CD1c-positive myeloid dendritic cell (primary cell): Measurements from ENCODE around the gene MIF.
"Not testable (repeated sequence)": the region's sequence is repeated elsewhere in the genome, so short reads cannot be mapped to it uniquely, and the experiment has no call there.

Experiments
- DNase-seq: peaks from one replicate; pipeline ENCODE4 v3.0.0-alpha.2; 2016; ENCODE audit errors: extremely low spot score

MIF gene

DNA sequence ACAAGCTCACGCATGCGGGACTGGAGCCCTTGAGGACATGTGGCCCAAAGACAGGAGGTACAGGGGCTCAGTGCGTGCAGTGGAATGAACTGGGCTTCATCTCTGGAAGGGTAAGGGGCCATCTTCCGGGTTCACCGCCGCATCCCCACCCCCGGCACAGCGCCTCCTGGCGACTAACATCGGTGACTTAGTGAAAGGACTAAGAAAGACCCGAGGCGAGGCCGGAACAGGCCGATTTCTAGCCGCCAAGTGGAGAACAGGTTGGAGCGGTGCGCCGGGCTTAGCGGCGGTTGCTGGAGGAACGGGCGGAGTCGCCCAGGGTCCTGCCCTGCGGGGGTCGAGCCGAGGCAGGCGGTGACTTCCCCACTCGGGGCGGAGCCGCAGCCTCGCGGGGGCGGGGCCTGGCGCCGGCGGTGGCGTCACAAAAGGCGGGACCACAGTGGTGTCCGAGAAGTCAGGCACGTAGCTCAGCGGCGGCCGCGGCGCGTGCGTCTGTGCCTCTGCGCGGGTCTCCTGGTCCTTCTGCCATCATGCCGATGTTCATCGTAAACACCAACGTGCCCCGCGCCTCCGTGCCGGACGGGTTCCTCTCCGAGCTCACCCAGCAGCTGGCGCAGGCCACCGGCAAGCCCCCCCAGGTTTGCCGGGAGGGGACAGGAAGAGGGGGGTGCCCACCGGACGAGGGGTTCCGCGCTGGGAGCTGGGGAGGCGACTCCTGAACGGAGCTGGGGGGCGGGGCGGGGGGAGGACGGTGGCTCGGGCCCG is at the start of gene MIF:
TSS of gene MIF (plus strand) at position 439 of the 765 bp plus-strand sequence. CDS start at position 531, 92 bp downstream.
- peak; percentile 98 for DNase-seq

DNA sequence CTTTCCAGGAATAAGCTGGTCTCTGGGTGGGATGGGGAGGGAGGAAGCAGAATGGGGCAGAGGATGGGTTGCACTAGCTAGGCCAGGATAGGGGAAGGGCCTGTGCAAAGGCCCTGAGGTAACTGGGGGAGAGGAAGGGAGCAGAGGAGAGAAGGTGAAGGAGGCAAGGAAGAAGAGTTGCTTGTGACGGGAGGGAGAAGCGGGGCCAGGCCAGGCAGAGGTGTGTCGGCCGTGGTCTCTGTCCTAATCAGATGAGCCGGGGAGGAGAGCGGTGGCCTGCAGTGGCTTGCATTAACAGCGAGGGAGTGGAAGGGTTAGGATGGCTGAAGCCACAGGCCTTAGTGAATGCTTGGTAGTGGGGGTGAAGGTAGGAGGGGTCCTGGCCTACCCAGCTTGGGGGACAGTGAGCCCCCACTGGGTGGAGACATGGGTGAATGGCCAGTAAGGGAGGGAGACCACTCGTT is 49.4 kb upstream of the MIF start:
- DNase-seq, result no peak

DNA sequence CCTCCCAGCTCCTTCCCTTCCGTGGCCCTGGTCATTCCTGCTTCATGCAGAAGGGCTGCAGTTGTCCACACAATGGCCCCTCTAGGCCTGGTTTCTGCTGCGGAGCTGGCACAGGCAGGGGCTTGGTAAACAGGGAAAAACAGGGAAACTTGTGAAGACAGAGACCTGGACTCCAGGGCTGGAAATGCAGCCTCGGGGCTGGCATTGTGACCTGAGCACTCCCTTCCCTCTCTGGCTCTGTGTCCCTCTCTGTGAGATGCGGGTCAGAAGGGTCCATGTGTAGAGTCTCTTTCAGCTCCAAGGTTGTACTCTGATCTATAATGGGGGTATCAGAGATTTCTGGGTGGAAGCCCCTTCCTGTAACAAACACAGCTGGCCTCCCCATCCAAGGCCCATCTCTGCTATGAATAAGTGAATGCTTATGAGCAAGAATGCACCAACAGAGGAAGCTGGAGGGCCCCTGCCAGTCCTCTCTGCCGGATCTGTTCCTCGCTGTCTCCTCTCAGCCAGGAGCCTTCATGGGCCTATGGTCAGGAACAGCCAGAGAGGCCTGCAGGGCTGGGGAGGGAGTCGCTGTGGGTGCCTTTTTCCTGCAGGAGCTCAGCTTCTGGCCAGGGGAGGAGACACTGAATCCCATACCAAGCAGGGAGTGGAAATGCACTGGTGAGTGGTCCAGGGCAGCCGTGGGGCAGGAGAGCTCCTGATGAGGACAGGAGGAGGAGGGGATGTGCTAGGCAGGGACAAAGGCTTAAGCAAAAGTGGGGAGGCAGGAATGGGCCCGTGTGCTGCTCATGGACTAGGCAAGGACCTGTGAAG is 48.7 kb upstream of the MIF start:
- no peak for DNase-seq

DNA sequence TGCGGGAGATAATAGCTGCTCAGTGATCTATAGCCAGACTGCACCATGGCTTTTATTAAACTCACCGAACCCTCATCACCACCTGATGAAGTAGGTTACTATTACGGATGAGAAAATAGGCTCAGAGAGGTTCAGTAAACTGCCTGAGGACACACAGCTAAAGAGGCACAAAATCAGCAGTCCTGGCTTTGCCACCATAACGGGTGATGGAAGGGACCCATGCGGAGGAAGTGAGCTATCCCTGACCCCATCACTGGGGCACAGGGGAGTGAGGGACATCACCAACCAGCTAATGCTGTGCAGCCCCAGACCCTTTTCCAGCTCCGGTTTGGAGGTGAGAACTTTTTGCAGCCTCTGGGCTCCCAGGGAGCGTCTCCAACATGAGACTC is 48.1 kb upstream of the MIF start:
- no peak for DNase-seq

DNA sequence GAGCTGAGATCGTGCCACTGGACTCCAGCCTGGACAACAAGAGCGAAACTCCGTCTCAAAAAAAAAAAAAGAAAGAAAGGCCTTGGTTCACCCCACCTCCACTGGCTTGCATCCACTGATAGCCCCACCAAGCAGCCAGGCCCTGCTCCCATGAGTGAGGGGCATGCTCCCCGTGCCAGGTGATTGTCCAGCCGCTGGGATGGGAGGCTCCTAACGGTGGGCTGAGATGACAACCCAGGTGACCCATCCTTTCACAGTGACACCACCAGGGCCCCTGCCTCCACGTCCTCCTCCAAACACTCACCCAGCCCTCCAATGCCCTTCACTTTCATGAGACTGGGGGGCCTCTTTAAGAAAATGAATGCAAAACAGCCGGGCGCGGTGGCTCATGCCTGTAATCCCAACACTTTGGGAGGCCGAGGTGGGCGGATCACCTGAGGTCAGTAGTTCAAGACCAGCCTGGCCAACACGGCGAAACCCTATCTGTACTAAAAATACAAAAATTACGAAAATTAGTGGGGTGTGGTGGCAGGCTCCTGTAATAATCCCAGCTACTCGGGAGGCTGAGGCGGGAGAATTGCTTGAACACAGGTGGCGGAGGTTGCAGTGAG is 46.8 kb upstream of the MIF start:
- no peak for DNase-seq

DNA sequence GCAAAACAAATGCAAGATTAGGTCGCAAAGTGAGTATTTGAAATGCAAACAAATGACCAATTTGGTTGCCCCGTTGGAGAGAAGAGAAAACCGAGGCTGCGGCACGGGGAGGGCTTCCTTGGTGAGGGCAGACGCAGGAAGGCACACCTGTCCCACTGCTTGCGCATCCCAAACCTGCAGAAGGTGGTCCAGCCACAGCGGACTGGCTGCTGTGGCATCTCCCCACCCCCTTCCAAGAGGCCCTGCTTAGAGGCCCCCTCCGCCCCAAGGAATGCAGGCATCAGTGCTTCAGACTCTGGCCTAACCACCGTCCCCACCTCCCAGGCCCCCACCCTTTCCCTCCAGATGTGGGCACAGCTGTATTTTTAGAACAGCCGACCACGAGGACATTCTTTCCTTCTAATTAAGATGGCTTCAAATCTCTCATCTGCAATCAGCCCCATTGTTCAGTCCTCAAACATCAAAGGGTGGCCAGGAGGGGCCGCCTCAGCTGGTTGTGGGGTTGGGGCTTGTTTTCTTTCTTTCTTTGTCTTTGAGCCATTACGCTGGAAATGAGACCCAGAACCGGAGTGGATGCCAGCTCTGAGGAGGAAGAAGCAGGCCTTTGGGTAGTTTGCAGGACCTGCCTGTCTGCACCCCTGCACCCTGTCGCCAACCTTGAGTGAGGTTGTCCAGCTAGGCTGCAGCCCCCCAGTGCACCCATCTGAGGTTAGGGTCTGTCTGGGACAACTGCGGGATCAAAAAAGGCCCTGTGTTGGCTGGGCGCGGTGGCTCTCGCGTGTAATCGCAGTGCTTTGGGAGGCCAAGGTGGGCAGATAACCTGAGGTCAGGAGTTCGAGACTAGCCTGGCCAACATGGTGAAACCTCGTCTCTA is 46.0 kb upstream of the MIF start:
- DNase-seq, result no peak

DNA sequence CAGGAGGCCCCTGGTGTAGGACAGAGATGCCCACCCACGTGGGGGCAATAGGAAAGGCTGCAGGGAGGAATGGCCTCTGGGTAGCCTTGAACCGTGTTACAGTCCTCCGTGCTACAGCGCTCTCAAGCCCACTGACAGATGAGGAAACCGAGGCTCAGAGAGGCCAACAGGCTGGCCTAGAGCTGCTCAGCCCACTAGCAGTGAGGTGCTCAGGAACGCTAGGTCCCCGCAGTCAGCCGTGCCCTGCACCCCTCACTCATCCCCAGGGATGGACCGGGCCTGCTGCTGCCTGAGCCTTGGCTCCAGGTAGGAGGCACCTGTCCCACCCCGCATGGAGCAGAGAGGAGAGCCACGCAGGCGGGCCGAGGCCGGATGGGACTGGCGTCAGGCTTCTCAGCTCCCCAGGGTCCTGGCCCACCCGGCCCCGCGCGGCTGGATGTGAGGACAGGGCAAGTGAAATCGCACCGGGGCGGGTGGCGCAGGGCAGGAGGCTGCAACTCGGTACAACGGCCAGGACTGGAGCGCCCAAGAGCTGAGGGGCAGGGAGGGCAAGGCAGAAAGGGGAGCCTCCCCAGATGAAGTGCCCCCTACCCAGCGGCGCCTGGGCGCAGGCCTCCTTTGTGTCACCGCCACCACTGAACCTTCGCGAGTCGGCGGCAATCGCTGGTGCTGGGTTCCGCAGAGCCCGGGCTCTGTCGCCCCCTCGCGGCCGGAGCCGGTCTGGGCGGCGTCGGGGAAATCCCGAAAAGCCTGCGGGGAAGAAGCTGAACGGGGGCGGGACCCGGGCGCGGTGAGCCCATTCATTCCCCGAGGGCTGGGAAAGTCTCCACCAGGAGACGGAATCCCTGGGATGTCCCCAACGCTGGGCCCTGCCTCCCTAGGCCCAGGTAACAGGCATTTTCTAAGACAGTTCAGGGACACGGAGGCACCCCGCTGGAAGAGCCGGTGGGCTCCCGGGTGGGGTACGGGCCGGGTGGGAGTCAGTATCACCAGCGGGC is 44.9 kb upstream of the MIF start:
- peak; percentile 91 for DNase-seq

DNA sequence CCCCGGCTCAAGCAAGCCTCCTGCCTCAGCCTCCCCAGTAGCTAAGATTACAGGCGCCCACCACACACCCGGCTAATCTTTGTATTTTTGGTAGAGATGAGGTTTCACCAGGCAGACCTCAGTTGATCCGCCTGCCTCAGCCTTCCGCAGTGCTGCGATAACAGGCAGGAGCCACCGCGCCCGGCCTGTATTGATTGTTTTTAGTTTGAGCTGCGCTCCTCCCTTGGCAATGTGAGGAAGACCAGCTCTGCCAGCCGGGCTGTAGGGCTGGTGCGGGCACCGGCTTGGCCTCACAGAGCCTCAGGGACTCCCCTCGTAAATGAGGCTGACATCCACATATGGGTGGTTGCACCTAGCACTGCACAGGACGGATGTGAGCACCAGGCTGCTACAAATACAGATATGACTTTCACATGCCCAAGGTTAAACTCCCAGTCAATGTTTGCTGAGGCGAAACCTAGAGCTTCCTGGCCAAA is 44.0 kb upstream of the MIF start:
- DNase-seq, result no peak

DNA sequence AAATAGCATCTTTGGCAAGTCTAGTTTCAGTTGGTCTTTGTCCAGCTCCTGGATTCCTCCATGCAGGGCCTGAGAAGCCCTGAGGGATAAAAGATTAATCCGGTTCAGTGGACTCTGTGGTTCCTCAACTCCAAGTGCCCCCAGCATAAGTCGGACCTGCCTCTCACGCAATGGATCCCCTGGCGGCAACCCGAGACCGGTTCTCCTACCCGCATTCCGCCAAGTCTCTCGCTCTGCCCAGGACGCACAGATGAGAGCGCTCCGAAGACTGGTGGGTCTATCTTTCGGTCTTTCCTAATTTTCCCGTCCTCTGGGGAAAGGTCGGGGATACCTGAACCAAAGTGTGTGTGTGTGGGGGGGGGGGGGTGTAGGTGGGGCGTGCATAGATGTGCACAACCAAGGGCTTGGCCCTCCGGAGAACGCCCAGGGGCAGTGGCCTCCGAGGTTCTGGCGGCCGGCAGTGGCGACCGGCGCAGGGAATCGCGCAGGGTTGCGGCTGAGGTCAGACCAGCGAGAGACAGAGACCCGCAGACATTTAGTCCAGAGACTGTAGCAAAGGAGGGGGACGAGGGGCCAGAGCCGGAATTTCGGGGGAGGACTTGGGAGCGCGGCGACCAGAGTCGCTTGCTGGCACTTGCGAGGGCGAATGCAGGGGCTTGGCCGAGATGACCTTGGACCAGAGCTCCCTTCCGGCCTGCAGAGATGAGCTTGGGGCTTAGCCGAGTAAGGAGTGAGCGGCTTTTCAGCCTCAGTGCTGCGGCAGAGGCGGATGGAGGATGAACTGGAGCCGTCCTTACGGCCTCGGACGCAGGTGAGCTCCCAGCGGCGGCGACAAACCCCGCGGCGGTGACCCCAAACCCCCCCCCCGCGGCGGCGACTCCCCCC is 37.2 kb upstream of the MIF start:
- DNase-seq, result peak; percentile 36

DNA sequence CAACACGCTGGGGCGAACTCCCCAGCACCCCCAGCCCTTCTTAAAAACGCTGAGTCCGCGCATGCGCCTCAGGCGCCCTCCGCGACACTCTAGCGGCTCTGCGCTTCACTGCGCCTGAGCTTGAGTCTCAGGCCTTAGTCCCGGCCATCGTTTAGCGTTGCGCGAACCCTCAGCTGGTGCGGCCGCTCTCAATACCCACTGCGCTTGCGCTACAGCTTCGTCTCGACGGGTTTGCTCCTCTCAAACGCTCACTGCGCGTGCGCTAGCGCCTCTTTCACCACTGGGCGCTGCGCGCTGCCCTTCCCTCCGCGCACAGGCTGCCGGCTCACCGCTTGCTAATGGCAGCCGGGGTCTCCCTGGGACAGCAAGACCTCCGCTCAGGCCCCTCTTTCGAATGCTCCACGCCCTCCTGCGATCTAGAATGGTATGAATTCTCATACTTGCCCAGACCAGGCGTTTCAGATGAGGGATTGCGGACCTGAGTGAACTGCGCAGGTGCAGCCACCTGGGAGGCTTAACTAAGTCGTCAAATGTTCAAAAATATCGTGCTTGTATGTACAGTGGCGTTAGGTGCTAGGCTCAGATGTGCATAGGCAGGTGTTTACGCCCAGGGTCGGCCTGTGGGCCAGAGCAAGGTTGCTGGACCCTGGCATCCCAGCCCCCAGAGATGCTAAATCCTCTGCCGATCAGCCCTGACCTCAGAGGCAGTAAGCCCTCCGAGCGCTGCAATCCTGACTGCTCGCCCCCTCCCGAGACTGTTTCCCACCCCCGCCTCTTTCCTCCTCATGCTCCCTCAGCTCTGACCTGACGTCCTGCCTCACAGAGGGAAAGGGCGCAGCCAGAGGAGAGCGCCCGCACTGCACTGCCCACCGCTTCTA is 36.3 kb upstream of the MIF start, which contains the start of gene SLC2A11:
TSS of gene SLC2A11 (plus strand) at position 270 of the 878 bp plus-strand sequence. CDS start at position 395, 125 bp downstream.
- DNase-seq, result peak; percentile 99

DNA sequence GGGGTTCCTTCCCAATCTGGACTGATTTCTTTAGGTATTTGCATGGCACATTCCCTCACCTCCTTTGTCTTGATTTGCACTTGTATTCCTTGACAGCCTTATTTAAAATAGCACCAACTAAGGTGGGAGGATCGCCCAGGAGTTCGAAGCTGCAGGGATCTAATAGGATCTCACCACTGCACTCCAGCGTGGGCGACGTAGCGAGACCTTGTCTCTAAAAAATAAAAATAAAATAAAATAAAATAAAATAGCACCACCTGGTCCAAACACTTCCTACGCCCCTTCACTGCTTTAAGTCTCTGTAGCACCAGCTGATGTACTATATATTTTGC is 35.7 kb upstream of the MIF start:
- no peak for DNase-seq

DNA sequence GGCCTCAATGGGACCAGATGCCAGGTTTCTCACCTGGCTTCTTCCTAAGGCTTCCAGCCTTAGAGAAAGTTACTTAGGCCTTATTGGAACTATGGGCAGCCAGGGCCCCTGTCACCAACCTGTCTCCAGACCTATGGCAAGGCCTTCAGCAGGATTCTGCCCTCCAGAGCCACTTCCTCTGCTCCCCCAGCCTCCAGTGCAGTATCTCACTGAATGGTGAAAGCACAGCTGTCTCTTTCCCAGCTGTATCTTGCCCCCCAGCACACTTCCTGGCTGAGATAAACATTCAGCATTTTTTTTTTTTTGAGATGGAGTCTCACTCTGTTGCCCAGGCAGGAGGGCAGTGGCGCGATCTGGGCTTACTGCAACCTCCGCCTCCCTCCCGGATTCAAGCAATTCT is 35.0 kb upstream of the MIF start:
- DNase-seq, result no peak

DNA sequence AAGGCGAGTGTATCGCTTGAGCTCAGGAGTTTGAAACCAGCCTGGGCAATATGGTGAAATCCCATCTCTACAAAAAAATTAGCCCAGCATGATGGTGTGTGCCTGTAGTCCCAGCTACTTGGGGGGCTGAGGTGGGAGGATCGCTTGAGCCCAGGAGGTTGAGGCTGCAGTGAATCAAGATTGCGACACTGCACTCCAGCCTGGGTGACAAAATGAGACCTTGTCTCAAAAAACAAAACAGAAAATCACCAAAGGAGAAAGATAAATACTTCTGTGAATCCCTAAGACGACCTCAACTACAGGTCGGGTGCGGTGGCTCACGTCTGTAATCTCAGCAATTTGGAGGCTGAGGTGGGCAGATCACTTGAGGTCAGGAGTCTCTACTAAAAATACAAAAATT is 34.0 kb upstream of the MIF start:
- not testable (repeated sequence) for DNase-seq

DNA sequence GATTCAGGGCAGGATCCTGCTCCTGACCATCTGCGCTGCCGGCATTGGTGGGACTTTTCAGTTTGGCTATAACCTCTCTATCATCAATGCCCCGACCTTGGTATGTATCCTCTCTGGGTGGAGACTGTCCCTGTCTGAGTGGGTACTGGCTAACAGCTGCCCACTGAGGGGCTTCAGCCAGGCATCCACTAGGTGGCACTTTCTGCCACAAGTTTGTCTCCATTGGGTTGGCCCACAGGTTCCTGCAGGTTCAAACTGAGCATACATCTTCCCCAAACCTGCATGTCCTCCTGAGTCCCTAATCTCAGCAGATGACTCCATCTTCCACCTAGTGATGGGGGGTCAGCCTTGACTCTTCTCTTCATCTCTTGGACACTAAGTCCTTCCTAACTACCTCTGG is 32.1 kb upstream of the MIF start:
- peak; percentile 44 for DNase-seq

DNA sequence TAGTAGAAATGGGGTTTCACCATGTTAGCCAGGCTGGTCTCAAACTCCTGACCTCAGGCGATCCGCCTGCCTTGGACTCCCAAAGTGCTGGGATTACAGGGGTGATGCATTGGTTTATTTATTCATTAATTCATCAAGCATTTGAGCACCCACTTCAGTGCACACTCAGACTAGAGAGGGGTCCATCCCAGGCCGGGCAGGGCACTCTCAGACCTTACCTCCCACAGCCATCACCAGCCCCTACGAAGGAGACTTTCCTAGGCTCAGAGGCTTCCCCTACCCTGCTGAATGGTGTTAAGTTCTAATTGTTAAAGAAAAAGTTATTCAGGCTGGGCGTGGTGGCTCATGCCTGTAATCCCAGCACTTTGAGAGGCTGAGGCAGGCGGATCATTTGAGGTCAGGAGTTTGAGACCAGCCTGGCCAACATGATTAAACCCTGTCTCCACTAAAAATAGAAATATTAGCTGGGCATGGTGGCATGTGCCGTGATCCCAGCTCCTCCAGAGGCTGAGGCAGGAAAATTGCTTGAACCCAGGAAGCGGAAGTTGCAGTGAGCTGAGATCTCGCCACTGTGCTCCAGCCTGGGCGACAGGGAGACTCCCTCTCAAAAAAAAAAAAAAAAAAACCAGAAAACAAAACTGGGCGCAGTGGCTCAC is 29.6 kb upstream of the MIF start:
- DNase-seq, result not testable (repeated sequence)

DNA sequence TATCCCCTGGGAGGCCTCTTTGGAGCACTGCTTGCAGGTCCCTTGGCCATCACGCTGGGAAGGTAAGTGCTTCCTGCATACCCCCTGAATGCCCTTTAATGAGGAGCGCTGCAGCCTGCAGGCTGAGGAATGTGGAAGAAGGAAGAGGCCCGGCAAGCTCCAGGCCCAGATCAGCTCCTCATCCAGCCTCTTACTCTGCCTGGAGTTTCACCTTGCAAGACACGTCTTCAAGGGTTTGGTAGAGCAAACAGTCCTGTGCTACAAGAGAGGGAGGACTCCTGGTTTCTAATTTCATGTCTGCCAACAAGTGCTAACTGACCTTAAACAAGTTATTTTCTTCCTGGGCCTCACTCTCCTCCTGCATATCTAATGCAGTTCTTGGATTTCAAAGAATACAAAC is 25.6 kb upstream of the MIF start:
- DNase-seq, result no peak

DNA sequence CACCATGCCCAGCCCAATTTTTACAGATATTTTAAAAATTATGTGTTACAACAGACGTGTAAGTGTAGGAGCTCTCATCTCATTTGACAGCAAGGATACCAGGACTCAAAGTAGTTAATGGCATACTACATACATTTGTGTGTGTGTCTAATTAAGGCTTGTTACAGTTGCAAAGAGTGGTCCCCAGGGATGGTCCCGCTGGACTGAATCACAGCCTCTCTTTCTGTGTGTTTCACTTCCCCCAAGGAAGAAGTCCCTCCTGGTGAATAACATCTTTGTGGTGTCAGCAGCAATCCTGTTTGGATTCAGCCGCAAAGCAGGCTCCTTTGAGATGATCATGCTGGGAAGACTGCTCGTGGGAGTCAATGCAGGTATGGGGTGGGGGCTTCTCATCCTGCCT is 19.3 kb upstream of the MIF start:
- no peak for DNase-seq

DNA sequence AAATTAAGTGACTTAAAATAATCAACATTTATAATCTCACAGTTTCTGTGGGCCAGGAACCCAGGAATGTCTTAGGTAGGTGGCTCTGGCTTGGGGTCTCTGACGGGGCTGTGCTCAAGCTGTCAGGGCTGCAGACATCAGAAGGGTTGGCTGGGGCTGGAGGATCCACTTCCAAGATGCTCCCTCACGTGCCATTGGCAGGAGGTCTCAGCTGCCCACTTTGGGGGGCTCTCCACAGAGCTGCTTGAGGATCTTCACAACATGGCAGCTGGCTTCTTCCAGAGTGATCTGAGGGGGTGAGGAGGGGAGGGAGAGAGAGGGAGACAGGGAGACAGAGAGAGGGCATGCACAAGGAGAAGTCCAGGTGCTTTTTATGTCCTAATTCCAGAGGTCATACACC is 18.4 kb upstream of the MIF start:
- no peak for DNase-seq
